Globus pallidus (tissue), 1 donor: ENCODE results near the gene GMNN.
"Not testable (repeated sequence)": the region's sequence is repeated elsewhere in the genome, so short reads cannot be mapped to it uniquely, and the experiment has no call there.

Experiments
- DNase-seq: peaks from one replicate; pipeline ENCODE4 v3.0.0-alpha.2; 2015; ENCODE audit warnings: low spot score

The GMNN gene

DNA sequence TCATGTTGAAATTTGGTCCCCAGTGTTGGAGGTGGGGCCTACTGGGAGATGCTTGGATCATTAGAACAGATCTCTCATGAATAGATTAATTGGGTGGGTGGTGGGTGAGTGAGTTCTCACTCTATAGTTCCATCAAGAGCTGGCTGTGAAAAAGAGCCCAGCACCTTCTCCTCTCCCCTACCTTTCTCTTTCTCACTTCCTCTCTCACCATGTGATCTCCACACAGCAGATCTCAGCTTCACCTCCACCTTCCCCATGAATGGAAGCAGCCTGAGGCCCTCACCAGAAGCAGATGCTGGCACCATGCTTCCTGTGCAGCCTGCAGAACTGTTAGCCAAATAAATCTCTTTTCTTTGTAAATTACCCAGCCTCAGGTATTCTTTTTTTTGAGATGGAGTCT, 12.9 kb upstream of the GMNN start:
- DNase-seq = no peak

DNA sequence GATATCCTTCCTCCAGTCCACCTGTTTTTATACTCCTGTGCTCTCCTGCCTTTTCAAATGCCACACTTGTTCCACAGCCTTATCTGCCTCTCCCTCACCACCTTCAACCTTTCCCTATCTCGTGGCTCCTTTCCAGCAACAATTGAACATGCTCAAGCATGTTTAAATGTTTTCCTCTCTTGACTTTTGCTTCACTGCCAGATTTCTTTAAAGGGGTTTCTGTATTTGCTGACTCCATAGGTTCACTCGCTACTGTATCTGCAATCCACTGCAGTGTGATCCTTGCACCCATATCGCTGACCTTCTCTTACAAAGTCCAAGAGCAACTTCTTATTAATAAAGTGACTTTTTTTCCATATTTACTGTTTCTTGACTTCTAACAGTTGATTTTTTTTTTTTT, 11.2 kb upstream of the GMNN start:
- no peak for DNase-seq

DNA sequence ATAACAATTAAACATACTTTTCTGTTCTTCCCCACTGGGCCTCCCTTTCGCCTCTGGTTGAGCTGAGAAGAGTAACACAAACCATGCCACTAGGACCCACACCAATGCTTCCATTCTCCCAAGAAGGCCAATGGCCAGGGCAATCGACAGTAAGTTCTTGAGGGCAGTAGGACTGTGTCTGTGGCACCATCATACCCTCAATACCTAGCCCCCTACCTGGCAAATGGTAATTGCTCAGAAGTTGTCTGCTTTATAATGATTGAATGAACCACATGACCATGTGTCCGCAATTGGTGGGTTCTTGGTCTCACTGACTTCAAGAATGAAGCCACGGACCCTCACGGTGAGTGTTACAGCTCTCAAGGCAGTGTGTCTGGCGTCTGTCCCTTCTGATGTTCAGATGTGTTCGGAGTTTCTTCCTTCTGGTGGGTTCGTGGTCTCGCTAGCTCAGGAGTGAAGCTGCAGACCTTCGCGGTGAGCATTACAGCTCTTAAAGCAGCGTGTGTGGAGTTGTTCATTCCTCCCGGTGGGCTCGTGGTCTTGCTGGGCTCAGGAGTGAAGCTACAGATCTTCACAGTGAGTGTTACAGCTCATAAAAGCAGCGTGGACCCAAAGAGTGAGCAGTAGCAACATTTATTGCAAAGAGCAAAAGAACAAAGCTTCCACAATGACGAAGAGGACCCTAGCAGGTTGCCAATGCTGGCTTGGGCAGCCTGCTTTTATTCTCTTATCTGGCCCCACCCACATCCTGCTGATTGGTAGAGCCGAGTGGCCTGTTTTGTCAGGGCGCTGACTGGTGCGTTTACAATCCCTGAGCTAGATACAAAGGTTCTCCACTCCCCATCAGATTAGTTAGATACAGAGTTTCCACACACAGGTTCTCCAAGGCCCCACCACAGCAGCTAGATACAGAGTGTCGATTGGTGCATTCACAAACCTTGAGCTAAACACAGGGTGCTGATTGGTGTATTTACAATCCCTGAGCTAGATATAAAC, 9.6 kb upstream of the GMNN start:
- not testable (repeated sequence) for DNase-seq

DNA sequence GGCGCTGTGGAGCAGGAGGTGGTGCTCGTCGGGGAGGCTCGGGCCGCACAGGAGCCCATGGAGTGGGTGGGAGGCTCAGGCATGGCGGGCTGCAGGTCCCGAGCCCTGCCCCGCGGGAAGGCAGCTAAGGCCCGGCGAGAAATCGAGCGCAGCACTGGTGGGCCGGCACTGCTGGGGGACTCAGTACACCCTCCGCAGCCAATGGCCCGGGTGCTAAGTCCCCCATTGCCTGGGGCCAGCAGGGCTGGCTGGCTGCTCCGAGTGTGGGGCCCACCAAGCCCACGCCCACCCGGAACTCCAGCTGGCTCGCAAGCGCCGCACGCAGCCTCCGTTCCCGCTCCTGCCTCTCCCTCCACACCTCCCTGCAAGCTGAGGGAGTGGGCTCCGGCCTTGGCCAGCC, 8.8 kb upstream of the GMNN start:
- DNase-seq = not testable (repeated sequence)

DNA sequence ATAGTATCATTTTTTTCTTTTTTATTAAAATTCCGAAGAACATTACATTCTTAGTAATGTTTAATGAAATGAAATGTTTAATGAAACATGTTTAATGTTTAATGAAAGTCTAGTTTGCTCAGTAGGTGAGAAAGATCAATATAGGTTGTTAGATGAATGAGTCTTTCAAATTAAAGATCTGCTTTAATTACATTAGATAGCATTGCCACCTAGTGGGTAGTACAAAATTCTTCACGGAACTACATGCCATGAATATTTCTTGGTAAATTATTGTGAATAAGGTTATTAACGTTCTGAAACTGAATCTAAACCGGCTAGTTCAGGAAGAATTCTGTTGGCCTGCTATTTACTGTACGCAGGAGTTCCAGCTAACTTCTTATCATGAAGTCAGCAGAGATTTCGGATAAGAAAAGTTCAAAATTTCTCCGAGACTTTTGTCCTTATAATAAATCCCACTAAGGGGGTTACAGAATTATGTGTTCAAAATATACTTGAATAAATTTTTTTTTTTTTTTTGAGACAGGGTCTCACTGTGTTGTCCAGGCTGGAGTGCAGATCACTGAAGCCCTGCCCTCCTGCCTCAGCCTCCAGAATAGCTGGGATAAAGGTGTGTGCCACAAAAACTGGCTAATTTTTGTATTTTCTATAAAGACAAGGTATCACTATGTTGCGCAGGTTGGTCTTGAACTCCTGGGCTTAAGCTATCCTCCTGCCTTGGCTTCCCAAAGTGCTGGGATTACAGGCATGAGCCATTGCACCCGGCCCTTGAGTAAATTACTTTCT, 7.9 kb upstream of the GMNN start:
- no peak for DNase-seq

DNA sequence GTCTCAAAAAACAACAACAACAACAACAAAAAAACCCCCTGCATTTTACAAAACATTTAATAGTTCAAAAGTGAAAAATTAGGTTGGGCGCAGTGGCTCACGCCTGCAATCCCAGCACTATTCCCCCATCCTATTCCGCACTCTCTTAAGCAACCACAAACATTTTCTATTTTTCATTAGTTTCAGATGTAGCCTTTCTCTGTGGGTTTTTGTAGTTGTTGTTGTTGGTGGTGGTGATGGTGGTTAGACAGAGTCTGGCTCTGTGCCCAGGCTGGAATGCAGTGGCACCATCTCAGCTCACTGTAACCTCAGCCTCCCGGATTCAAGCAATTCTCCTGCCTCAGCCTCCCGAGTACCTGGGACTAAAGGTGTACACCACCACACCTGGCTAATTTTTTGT, 6.4 kb upstream of the GMNN start:
- DNase-seq = no peak

DNA sequence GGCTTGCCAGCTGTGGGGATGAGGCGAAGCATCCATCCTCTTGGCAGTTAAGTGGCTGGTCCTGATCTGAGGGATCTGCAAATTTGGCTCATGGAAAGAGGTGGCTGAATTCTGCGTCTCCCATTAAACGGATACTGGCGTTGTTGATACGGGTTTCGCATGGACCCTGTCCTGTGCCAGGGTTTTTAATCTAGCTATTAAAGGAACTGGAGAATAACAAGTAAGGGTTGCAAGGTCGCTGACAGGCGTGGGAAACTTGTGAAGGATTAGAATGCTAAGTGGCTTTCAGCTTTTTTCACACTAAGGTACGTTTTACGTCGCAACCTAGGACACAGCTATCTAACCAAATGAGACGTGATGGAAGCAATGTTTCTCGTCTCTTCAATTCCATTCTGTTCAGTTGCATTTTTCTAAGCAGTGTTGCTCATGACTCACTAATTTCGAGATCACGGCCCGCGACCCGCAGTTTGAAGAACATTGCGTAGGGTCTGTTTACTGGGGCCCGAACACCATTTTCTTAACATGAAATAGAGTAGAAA, 852 bp downstream of the GMNN start:
- DNase-seq = no peak

DNA sequence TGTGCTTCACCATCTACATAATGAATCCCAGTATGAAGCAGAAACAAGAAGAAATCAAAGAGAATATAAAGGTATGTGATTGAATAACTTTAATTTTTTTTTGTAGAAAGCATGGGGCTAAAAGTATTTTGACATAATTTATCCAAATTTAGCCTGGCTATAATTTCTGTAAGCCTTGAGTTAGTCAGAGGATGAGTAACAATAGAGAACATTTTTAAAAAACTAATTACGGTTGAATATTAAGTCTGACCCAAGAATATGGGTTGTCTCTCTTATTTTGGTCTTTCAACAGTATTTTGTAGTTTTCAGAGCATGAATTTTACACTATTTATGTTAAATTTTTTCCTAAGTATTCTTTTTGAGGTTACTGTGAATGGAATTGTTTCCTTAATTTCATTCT, 2.5 kb downstream of the GMNN start:
- DNase-seq = no peak

DNA sequence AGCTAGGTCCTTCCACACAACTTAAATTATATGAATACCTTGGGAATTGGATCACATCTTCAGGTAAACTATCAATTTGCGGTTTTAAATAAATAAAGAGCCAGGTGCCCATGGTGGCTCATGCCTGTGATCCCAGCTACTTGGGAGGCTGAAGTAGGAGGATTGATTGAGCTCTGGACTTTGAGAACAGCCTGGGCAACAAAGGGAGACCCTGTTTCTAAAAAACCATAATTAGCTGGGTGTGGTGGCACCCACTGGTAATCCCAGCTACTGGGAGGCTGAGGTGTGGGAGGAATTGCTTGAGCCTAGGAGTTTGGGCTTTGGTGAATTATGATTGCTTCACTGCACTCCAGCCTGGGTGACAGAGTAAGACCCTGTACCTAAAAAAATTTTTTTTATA, 3.4 kb downstream of the GMNN start:
- DNase-seq = no peak

DNA sequence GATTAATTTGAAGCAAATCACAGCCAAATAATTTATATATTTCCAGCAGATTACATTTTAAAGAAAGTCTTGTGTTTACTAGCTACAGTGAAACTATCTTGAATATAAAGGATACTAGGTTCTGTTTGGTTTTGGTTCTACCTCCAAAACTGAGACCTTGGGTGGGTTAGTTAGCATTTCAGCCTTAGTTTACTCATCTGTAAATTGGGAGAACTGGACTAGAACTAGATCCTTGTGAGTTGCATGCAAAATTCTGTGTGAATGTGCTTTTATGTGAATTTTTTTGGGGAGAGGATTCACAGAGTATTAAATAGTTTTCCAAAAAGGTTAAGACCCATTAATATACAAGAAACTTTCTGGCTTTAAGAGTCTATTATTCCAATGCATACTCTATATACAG, 4.1 kb downstream of the GMNN start:
- DNase-seq = no peak

DNA sequence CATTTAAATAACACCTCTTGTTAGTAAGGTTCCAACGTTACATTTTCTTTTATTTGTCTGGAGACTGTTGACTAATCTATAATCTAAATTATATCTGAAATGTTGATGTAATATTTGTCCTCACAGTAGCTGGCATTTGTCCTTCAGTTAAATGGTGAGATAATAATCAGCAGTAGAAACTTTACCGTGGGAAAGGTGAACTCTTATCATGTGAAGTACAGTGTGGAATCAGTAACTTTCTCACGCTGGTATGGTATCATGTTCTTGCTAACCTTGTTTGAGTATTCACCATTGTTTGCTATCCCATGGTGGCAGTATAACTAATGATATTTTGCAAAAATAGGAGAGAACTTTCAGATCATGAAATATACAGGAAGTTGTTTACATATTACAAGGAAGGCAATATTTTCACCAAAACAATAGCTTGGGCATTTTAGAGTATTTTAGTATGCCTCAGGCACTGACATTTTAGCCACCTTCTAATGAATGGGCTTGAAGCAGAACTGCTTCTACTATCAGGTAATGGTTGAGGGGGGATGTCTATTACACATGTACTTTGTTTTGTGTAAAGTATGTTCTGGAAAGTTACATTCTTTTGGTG, 4.8 kb downstream of the GMNN start:
- DNase-seq = no peak

DNA sequence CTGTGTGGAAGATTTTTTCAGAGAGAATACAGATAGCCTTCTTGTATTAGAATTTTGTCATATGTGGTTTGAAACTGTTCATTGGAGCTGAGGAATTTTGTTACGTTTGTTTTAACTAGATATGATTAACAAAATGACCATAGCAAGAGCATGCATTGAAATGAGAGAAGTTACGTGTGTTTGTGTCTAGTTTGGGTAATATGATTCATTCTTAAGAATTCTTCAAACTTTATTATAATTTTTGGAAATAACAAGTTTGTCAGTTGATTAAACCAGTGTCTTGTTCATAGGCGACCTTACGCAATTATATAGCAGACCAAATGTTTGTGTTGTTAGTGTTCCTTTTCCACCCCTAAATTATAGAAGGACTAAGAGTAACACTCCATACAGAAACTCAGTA, 5.5 kb downstream of the GMNN start:
- no peak for DNase-seq

DNA sequence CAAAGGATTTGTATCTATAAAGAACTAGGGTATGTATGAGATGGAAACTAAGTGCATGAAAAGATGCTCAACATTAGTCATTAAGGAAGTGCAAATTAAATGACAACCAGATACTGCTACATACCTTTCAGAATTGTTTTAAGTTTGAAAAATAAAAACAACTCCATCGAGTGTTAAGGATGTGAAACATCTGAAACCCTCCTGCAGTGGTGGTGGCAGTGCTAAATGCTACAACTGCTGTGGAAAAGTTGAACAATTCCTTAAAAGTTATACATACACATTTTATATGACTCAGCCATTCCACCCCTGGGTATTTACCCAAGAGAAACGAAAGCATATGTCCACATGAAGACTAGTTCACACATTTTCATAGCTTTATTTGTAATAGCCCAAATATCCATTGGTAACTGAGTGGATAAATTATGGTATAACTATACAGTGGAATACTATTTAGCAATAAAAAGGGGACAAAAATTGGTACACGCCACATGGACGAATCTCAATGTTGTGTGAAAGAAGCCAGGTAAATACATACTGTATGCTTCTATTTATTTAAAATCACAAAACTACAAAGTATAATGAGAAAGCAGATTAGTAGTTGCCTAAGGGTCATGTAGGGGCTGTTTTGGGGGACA, 13.4 kb downstream of the GMNN start:
- DNase-seq = no peak

DNA sequence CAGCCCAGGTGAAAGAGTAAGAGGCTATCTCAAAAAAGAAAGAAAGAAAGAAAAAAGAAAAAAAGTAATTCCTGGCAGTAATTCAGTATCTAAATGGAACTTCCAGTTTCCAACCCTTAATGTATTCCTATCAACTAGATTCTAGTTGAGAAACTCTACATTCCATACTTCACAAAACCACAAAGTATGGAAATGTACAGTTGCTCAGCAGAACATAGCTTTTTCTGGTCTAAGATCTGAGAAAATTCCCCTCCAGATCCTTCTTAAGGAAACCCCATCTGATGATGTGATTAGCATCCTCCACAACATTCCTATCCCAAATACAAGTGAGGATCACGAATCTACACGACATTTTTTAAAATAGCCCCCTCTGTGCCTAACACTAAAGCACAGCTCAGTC, 20.4 kb downstream of the GMNN start:
- DNase-seq = no peak

DNA sequence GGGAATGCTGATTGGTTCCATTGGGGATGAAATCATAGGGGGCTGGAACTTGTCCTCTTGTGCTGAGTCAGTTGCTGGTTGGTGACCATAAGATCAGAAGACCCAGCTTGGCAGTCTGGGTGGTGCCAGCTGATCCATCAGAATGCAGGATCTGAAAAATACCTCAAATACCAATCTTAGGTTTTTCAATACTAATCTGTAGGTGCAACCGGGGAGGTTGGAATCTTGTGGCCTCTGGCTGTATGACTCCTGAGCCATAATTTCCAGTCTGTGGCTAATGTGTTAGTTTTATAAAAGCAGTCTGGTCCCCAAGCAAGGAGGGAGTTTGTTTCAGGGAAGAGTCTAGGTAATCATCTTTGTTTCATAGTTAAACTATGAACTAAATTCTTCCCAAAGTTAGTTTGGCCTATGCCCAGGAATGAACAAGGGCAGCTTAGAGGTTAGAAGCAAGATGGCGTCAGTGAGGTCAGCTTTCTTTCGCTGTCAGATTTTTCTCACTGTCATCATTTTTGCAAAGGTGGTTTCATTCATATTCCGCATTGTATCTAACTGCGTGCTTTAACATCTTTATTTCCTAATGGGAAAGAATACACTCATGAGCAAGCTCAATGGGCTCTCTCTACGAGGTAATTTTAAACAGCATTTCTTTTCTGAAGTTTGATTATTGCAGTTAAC, 22.0 kb downstream of the GMNN start:
- no peak for DNase-seq

DNA sequence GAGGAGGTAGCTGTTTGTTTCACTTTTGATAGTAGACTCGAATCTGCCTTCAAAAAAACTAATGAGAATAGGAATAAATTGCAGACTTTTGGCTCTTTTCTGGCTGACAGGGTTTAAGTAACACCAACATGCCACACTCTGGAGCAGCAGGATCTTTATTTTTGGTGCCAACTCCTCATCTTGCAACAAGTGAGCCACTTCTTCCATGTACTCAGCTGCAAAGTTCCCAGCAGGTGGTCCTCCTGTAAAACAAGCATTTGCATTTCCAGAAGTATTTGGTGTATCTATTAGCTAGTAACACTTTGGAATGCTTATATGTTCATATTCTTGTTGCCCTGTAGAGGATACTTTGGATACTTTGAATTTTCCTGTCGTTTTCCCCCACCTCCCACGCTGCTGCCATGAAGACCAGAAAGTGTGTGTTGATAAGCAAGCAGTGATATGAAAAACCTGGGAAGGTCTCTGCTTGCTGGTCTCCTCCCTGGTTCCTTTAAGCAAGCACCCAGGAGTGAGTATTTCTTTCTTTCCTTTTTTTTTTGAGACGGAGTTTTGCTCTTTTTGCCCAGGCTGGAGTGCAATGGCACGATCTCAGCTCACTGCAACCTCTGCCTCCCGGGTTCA, 23.0 kb downstream of the GMNN start:
- no peak for DNase-seq

DNA sequence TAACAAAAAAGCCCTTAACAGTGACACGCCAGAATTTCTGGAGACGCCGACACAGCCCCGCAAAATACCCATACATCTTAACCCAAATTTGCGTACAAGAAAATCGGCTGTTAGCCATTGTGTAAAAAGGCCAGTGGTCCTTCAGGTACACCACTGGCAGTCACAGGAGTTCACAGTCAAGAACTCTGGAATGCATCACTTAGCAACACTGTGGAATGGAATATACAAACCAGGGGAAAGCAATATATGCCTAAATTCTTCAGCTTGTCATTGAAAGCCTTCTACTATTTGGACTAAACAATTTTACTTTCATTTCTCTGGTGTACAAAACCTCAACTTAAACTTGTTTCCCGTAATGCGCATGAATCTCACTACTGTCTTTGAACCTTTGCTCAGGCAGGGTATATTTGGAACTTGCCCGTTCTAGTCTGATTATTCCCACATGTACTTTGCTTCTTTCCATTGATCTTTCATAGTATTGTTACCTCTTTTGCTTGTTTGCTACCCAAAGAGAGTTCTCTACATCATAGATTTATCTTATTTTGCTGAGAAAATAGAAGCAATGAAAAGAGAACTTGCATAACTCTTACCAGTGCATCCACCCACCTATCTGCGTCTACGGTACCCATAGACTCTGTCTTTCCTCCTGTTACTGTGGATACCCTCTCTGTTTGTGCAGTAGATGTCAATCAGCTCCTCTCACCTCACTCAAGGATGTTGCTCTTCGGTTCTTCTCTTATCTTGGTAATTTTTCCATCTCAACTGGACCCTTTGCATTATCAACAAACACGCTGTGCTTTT, 24.2 kb downstream of the GMNN start, which contains the start of gene ARMH2:
ARMH2 (minus strand) TSS at position 178 of the 801 bp plus-strand sequence; CDS start at position 118, 60 bp downstream.
- DNase-seq = no peak

DNA sequence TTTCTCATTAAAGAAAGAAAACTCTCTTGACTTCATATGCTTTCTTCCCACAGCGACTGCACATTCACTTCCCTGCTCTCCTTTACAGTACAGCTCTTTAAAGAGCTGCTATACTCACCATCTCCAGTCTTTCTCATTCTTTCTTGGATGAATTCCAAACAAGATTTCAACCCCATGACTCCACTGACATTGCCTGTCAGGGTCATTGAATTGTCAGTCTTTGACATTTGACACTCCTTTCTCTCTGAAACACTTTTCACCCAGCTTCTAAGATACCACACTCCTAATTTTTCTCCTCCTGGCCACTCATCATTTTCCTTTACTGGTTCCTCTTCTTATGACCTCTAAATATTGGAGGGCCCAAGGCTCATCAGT, 24.8 kb downstream of the GMNN start:
- DNase-seq = no peak

DNA sequence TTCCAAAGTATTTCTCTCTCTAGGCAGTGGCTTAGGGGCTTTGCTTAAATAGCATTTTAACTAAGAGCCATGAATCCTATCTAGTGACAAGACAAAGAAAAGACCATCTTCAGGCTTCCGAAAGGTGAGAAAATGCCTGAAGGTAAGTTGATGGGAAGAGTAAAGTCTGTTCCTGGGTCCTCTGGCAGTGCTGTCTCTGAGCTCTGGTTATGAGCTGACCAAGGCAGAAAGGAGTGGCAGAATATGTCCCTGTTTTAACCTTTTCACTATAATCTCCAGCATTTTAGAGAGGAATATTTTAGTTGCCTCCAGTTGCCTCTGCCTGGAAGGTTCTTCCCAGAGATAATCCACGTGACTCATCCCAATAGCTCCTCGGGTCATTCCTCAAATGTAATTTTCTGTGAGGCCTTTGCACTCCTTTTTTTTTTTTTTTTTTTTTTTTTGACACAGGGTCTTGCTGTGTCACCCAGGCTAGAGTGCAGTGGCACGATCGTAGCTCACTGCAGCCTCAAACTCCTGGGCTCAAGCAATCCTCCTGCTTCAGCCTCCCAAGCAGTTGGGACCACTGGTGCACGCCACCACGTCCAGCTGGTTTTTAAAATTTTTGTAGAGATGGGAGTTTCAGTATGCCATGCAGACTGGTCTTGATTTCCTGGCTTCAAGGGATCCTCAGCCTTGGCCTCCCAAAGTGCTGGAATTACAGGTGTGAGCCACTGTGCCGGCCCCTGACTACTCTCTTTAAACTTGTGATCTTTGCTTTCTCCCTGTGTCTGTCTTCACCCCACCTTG, 27.7 kb downstream of the GMNN start:
- no peak for DNase-seq
